Chondrocyte (in vitro differentiated cells): Measurements from ENCODE around the gene OCSTAMP. TPM values are rescaled to one million over a fixed set of nuclear protein-coding genes. Genes with fewer than 3 reads are reported as not detected.

Source experiments
- DNase-seq: peaks from one replicate; pipeline ENCODE4 v3.0.0; 2021; ENCODE audit warnings: mixed read lengths, low spot score
- H3K27ac Mint-ChIP-seq: one replicate; pipeline ENCODE4 v1.8.0; 2021; ENCODE audit warnings: mild to moderate bottlenecking, moderate library complexity, mixed read lengths; ENCODE audit not compliant: unreplicated experiment
- H3K27me3 Mint-ChIP-seq: 2 replicates; pipeline ENCODE4 v1.8.0; 2021; ENCODE audit warnings: low read depth, mixed read lengths
- H3K36me3 Mint-ChIP-seq: 2 replicates; pipeline ENCODE4 v1.8.0; 2021; ENCODE audit warnings: low read depth, mixed read lengths
- H3K4me1 Mint-ChIP-seq: 2 replicates; pipeline ENCODE4 v1.8.0; 2021; ENCODE audit warnings: low read depth, mild to moderate bottlenecking, mixed read lengths
- H3K4me3 Mint-ChIP-seq: one replicate; pipeline ENCODE4 v1.8.0; 2021; ENCODE audit warnings: mild to moderate bottlenecking, moderate library complexity, mixed read lengths; ENCODE audit not compliant: unreplicated experiment
- H3K9me3 Mint-ChIP-seq: 2 replicates; pipeline ENCODE4 v1.8.0; 2021; ENCODE audit warnings: low read depth, mixed read lengths
- total RNA-seq: library from RNA; stranded (reverse); gene quantifications from 3 replicates; pipeline ENCODE4 v1.2.1, GENCODE V29; 2021
- TF ChIP-seq, protein P1 (sequence below): fragments of 200-600 bp; sonication (generic); IDR thresholded peaks from 2 replicates; pipeline ENCODE4 v1.5.0; 2021; ENCODE audit warnings: antibody characterized with exemption, mild to moderate bottlenecking, moderate library complexity

Gene OCSTAMP
- total RNA-seq, 1 donor from 2014 or later: not detected

DNA sequence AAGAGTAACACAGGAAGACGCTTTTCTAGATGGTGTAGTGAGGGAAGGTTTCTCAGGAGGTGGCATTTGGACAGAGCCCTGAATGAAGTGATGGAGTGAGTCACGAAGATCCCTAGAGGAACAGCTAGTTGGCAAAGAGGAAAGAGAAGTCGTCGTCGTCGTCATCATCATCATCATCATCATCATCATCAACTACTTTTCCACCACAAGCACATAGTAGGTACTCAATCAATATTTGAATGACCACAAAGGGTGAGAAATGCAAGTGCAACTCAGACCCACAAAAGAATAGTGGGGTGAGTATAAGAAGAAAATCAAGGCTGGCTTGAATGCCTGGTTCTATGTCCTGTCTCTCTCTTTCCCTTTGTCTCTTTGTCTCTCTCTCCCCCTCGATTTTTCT, 28.3 kb upstream of the OCSTAMP start:
- peaks cover 7% of the 10 kb centered on the region for H3K27me3 Mint-ChIP-seq
- H3K4me1 Mint-ChIP-seq: no peaks in the 10 kb centered on the region
- TF ChIP-seq, protein P1, sequence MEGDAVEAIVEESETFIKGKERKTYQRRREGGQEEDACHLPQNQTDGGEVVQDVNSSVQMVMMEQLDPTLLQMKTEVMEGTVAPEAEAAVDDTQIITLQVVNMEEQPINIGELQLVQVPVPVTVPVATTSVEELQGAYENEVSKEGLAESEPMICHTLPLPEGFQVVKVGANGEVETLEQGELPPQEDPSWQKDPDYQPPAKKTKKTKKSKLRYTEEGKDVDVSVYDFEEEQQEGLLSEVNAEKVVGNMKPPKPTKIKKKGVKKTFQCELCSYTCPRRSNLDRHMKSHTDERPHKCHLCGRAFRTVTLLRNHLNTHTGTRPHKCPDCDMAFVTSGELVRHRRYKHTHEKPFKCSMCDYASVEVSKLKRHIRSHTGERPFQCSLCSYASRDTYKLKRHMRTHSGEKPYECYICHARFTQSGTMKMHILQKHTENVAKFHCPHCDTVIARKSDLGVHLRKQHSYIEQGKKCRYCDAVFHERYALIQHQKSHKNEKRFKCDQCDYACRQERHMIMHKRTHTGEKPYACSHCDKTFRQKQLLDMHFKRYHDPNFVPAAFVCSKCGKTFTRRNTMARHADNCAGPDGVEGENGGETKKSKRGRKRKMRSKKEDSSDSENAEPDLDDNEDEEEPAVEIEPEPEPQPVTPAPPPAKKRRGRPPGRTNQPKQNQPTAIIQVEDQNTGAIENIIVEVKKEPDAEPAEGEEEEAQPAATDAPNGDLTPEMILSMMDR: no peak
- no peaks in the 10 kb centered on the region for H3K9me3 Mint-ChIP-seq
- no peaks in the 10 kb centered on the region for H3K36me3 Mint-ChIP-seq
- no peak for DNase-seq
- no peak overlapping the region for H3K27ac Mint-ChIP-seq
- no peak overlapping the region for H3K4me3 Mint-ChIP-seq

- TF ChIP-seq, protein P1: no peak
- peaks cover 7% of the 10 kb centered on the region for H3K27me3 Mint-ChIP-seq
- H3K4me3 Mint-ChIP-seq: no peak overlapping the region
- peaks cover 7% of the 10 kb centered on the region for H3K4me1 Mint-ChIP-seq
- H3K9me3 Mint-ChIP-seq: no peaks in the 10 kb centered on the region
- H3K27ac Mint-ChIP-seq: no peak overlapping the region
- no peaks in the 10 kb centered on the region for H3K36me3 Mint-ChIP-seq
- no peak for DNase-seq
Observed at GRCh38 chr20:46576774-46577395, 26.4 kb upstream of the OCSTAMP start.

DNA sequence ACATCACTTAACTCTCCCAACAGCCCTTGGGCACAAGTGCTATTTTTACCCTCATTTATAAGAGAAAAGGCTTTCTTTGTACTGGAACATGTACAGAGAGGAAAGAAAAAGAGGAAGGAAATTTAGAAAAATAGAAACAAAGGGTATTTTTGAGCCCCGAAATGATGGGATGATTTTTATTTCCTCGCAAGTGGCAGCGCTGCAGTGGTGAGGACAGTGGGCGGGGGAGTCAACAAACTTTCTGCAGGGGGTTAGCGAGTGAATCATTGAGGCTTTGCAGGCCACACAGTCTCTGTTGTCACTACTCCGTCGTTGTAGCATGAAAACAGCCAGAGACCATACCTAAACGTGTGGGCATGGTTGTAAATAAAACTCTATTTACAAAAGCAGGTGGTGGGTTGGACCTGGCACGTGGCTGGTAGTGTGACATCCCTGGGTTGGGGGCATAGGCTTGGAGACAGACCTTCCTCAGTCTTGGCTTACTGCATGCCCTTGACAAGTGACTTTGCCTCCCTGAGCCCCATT, 25.5 kb upstream of the OCSTAMP start:
- H3K4me3 Mint-ChIP-seq: no peak overlapping the region
- no peak overlapping the region for H3K27ac Mint-ChIP-seq
- H3K4me1 Mint-ChIP-seq: peaks cover 12% of the 10 kb centered on the region
- H3K36me3 Mint-ChIP-seq: no peaks in the 10 kb centered on the region
- H3K9me3 Mint-ChIP-seq: no peaks in the 10 kb centered on the region
- H3K27me3 Mint-ChIP-seq: peaks cover 7% of the 10 kb centered on the region
- TF ChIP-seq, protein P1: no peak
- no peak for DNase-seq

DNA sequence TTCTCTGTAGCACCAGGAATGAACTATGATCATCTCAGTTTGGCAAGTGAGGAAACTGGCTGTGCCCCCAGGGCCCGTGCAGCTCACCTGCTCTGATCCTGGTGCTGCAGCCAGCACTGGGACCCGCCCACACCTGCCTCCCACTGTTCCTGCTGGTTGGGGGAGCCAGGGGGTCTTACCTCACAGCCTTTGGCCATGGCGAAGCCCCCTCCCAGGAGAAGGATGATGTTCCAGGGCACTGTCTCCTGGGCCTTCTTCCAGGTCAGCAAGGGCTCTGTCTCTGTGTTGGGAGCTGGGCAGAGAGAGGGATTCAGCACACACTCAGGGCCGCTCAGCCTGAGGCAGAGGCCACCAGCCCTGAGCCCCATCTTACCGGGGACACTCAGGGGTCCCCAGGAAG, 24.9 kb upstream of the OCSTAMP start:
- H3K4me3 Mint-ChIP-seq: no peak overlapping the region
- no peaks in the 10 kb centered on the region for H3K9me3 Mint-ChIP-seq
- TF ChIP-seq, protein P1: no peak
- H3K36me3 Mint-ChIP-seq: no peaks in the 10 kb centered on the region
- peaks cover 7% of the 10 kb centered on the region for H3K27me3 Mint-ChIP-seq
- DNase-seq: no peak
- no peak overlapping the region for H3K27ac Mint-ChIP-seq
- peaks cover 12% of the 10 kb centered on the region for H3K4me1 Mint-ChIP-seq

- Mint-ChIP-seq H3K4me3 (no peak overlapping the region), H3K4me1 (peaks cover 12% of the 10 kb centered on the region), H3K27me3 (peaks cover 7% of the 10 kb centered on the region), H3K27ac (no peak overlapping the region), H3K9me3 (no peaks in the 10 kb centered on the region), H3K36me3 (no peaks in the 10 kb centered on the region)
- no peak for DNase-seq
- TF ChIP-seq, protein P1: no peak
Observed at GRCh38 chr20:46573788-46574584, 23.5 kb upstream of the OCSTAMP start.
